ENCODE data around the gene PPFIA1. TPM values are rescaled to one million over a fixed set of nuclear protein-coding genes. Genes with fewer than 3 reads are reported as not detected.

Gene PPFIA1
- total and polyA plus RNA-seq, 10 of the 15 experiments (the other 5 are each of a cell fraction or from before 2014, with no cell fraction given): 5.2 to 26.2 (median 15.8) TPM

DNA sequence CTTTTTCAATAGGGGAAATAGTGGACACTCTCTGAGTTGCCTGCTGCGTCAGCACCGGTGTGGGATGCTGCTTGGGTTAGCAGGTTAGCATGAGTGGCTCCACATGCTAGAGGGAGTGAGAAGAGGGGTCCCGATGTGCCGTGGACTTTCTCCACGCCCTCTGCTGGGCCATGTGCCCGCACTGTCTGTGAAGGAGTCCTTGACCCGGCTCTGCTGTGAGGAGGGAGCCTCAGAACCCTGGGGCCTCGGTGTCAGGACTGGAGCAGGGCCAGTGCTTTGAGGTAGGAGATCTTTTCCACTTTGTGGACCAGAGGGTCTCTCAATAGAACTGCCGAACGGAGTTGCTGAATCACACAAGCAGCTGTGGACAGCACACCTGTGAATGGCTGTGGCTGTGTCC, 142.7 kb downstream of the PPFIA1 start:
- H3K9me3 ChIP-seq (replicated peaks; ENCODE audit: control insufficient read depth, insufficient read depth, low read length): no peaks in the 10 kb centered on the region
- H4K20me1 ChIP-seq (ENCODE audit: control insufficient read depth, insufficient read depth): no peaks in the 10 kb centered on the region
- H3K27me3 ChIP-seq (replicated peaks in 1 of 2; ENCODE audit: control insufficient read depth in 2 of 2, insufficient read depth in 2 of 2, low read length in 1 of 2): no peaks in the 10 kb centered on the region
- TF ChIP-seq SMAD5 (IDR thresholded peaks at IDR 0.05; ENCODE audit: low read depth) (no peak), CREM (IDR thresholded peaks at IDR 0.05; ENCODE audit: low read depth) (no peak), MEF2B (IDR thresholded peaks at IDR 0.05; ENCODE audit: partially characterized antibody, poor library complexity, severe bottlenecking) (no peak), CTCF (IDR thresholded peaks at IDR 0.05 in 2 of 3, conservative IDR thresholded peaks at IDR 0.05 in 1 of 3; ENCODE audit: control insufficient read depth in 2 of 3, extremely low read depth in 1 of 3, insufficient read depth in 1 of 3, low read depth in 3 of 3, low read length in 3 of 3) (no peak), SREBF1 (IDR thresholded peaks at IDR 0.05; ENCODE audit: low read length) (no peak), ZNF384 (IDR thresholded peaks at IDR 0.05; ENCODE audit: borderline replicate concordance, low read depth, low read length) (no peak), ASH2L (IDR thresholded peaks at IDR 0.05; ENCODE audit: borderline replicate concordance, low read depth) (no peak), SIX5 (IDR thresholded peaks at IDR 0.05; ENCODE audit: low read depth, low read length, severe bottlenecking) (no peak), POU2F2 (IDR thresholded peaks at IDR 0.05; ENCODE audit: borderline replicate concordance, low read depth, low read length) (no peak), TCF3 (IDR thresholded peaks at IDR 0.05; ENCODE audit: borderline replicate concordance, insufficient read depth, low read depth, low read length) (no peak), WRNIP1 (IDR thresholded peaks at IDR 0.05; ENCODE audit: borderline replicate concordance, low read depth, low read length) (no peak)
- no peaks in the 10 kb centered on the region for H3K4me1 ChIP-seq (ENCODE audit: control insufficient read depth, insufficient read depth, low read length)
- ChIA-PET CTCF (no interaction called here), RAD21 (ENCODE audit: unreplicated experiment) (no interaction called here), SMC1A (ENCODE audit: uncharacterized antibody, unreplicated experiment) (no interaction called here), POLR2A (no interaction called here)
- 83% methylated on average over 10 of the region's 10 CpGs for WGBS (ENCODE audit: insufficient coverage, insufficient replicate concordance, low lambda C conversion rate, missing lambda C conversion rate)
- no peak overlapping the region for H3K27ac ChIP-seq (ENCODE audit: control insufficient read depth, insufficient read depth)
- ATAC-seq: no peak
- H3K9ac ChIP-seq (ENCODE audit: control insufficient read depth, insufficient read depth, low read length): no peak overlapping the region
- no peaks in the 10 kb centered on the region; a peak in 1 of 4 replicates for H3K36me3 ChIP-seq (ENCODE audit: control insufficient read depth in 2 of 2, insufficient read depth in 2 of 2, low read length in 1 of 2)
- no TSS peak for BruUV-seq (replicated peaks)
- H2AFZ ChIP-seq (ENCODE audit: control insufficient read depth, low read depth, low read length): no peak overlapping the region
- no peak overlapping the region for H3K4me3 ChIP-seq
- in situ Hi-C loops (cut with MboI): no loop called here
- no peak for DNase-seq (ENCODE audit: low read depth, low spot score)
- no peak overlapping the region for H3K4me2 ChIP-seq (ENCODE audit: control insufficient read depth, insufficient read depth)
- no peak for FAIRE-seq
- intact Hi-C loops (cut with micrococcal nuclease; ENCODE audit: unreplicated experiment): no loop called here
- H3K79me2 ChIP-seq (ENCODE audit: control insufficient read depth, insufficient read depth, low read length): no peaks in the 10 kb centered on the region

All from GM12878 (cell line).